ENCODE measurements around the gene PANX2. TPM values are rescaled to one million over a fixed set of nuclear protein-coding genes. Genes with fewer than 3 reads are reported as not detected.

PANX2 gene
- total and polyA plus RNA-seq, 2 of the 13 experiments (the other 11 are each of a cell fraction or from before 2014, with no cell fraction given) = 0.15 to 1.1 TPM

DNA sequence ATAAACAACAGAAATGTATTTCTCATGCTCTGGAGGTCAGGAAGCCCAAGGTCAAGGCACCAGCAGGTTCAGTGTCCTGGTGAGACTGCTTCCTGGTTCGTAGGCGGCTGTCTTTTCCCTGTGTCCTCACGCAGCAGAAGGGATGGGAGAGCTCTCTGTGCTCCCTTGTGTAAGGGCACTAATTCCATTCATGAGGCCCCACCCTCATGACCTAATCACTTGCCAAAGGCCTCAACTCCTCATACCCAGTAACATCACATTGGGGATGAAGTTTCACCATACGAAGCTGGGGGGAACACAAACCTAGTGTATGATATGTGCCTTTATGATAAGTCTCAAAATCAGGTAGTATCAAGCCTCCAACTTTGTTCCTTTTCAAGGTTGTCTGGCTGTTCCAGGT is 38.6 kb upstream of the PANX2 start:
- no peak for TF ChIP-seq SP5 (CRISPR knock-in tag; IDR thresholded peaks at IDR 0.05; ENCODE audit: borderline replicate concordance, low read depth)
- no peak for TF ChIP-seq RFX5 (IDR thresholded peaks at IDR 0.05; ENCODE audit: low read depth, low read length)
- TF ChIP-seq JUNB (CRISPR knock-in tag; IDR thresholded peaks at IDR 0.05; ENCODE audit: borderline replicate concordance) = no peak
- TF ChIP-seq ZNF264 (CRISPR knock-in tag; IDR thresholded peaks at IDR 0.05) = peak; percentile 99
- TF ChIP-seq SOX5 (CRISPR knock-in tag; IDR thresholded peaks at IDR 0.05; ENCODE audit: borderline replicate concordance) = no peak
- no peak for TF ChIP-seq DR1 (CRISPR knock-in tag; IDR thresholded peaks at IDR 0.05)
- no peak for TF ChIP-seq AHDC1 (CRISPR knock-in tag; IDR thresholded peaks at IDR 0.05; ENCODE audit: borderline replicate concordance)
- TF ChIP-seq HES4 (CRISPR knock-in tag; IDR thresholded peaks at IDR 0.05; ENCODE audit: borderline replicate concordance) = no peak
- no peak for TF ChIP-seq FOSL2 (CRISPR knock-in tag; IDR thresholded peaks at IDR 0.05)
- ATAC-seq (no peak), DNase-seq (ENCODE audit: low spot score) (no peak), FAIRE-seq (no peak)
- POLR2A ChIA-PET = no interaction called here
- H3K36me3 ChIP-seq (replicated peaks in 1 of 2; ENCODE audit: control insufficient read depth in 1 of 2, insufficient read depth in 2 of 2, low read length in 2 of 2) = no peaks in the 10 kb centered on the region
- no peaks in the 10 kb centered on the region for H3K9me3 ChIP-seq (ENCODE audit: low read length)
- H4K20me1 ChIP-seq (ENCODE audit: insufficient read depth, low read length) = no peaks in the 10 kb centered on the region
- intact Hi-C loops (cut with micrococcal nuclease; ENCODE audit: unreplicated experiment) (no loop called here), in situ Hi-C loops (cut with HindIII; ENCODE audit: extremely low pct_ligation_motif_present, low pct_unique_long_range_greater_than_20kb) (no loop called here)
- no CpG with 5 or more reads among the region's 4 CpGs for WGBS (ENCODE audit: low lambda C conversion rate)
- H3K27ac ChIP-seq (ENCODE audit: extremely low read length, insufficient read depth, low read length) = no peak overlapping the region
- BruUV-seq (replicated peaks) = no TSS peak
- peaks cover 15% of the 10 kb centered on the region; the same call in 1 of the 2 replicates for H3K4me1 ChIP-seq (ENCODE audit: insufficient read depth, low read length)
- no peaks in the 10 kb centered on the region for H3K79me2 ChIP-seq (ENCODE audit: insufficient read depth, low read length)
- CTCF ChIA-PET (ENCODE audit: low intra/inter-chr PET ratio, low total read pairs) = no interaction called here
- no peak overlapping the region for H3K4me2 ChIP-seq (ENCODE audit: low read depth, low read length)
- peaks cover 0 to 16% of the 10 kb centered on the region in 2 experiments; a peak in 3 of 5 replicates for H3K27me3 ChIP-seq (ENCODE audit: control insufficient read depth in 1 of 2, insufficient read depth in 2 of 2, low read length in 2 of 2)
- no peak overlapping the region for H2AFZ ChIP-seq (ENCODE audit: low read length)
- no peak overlapping the region for H3K9ac ChIP-seq (ENCODE audit: insufficient read depth, low read depth, low read length)
- H3K4me3 ChIP-seq (replicated peaks in 1 of 3; ENCODE audit: insufficient read depth in 1 of 3, low read depth in 2 of 3, low read length in 3 of 3) = no peak overlapping the region

Measured in HepG2 (cell line).